GM12878 (cell line): ENCODE measurements around the gene CLEC16A. TPM values are rescaled to one million over a fixed set of nuclear protein-coding genes. Genes with fewer than 3 reads are reported as not detected.

Source experiments
- ATAC-seq: fragments of 200-7000 bp; cut with Tn5 transposase; 3 replicates; pipeline ENCODE4 v1.9.1; 2020; ENCODE audit warnings: mild to moderate bottlenecking, moderate library complexity
- BruUV-seq: library from RNA; stranded (reverse); fragments of 400-500 nt; replicated peaks from 2 replicates; lab custom pipeline; 2021; lab: Mats Ljungman, UMichigan
- CTCF ChIA-PET: fragments of 300-600 bp; sonication (Branson Sonifier 250); formaldehyde crosslinking; extraction: SDS; loops from one replicate; lab custom pipeline; 2021; ENCODE audit warnings: inconsistent platforms; lab: Yijun Ruan, JAX
- POLR2A ChIA-PET: fragments of 350-600 bp; formaldehyde crosslinking; extraction: SDS; loops from one replicate; lab custom pipeline; 2021; ENCODE audit warnings: inconsistent platforms; lab: Charles Lee
- RAD21 ChIA-PET: fragments of 300-600 bp; sonication (Branson Sonifier 250); formaldehyde crosslinking; loops from one replicate; lab custom pipeline; 2023; ENCODE audit warnings: antibody characterized with exemption; ENCODE audit not compliant: unreplicated experiment; lab: Charles Lee
- SMC1A ChIA-PET: fragments of 300-600 bp; sonication (Branson Sonifier 250); formaldehyde crosslinking; loops from one replicate; lab custom pipeline; 2023; ENCODE audit not compliant: unreplicated experiment, uncharacterized antibody; lab: Charles Lee
- DNase-seq: peaks from one replicate; pipeline ENCODE4 v3.0.0-alpha.2; 2011; ENCODE audit warnings: low read depth, low spot score
- FAIRE-seq: peaks from 3 replicates; lab custom pipeline; 2011; peaks lifted over from hg19 to GRCh38; lab: Jason Lieb, UNC
- H2AFZ ChIP-seq: 2 replicates; pipeline ENCODE4 v1.6.0; 2011; ENCODE audit warnings: low read depth, low read length, control low read depth; ENCODE audit not compliant: control insufficient read depth
- H3K27ac ChIP-seq: 2 replicates; pipeline ENCODE4 v1.5.1; 2011; ENCODE audit warnings: control low read depth; ENCODE audit not compliant: control insufficient read depth, insufficient read depth
- H3K27me3 ChIP-seq, 2 experiments: replicated peaks in 1 of 2; 2 replicates each; pipeline versions ENCODE4 v1.6.0 to v1.6.1; 2011; ENCODE audit warnings: low read length in 1 of 2; ENCODE audit not compliant: control insufficient read depth in 2 of 2, insufficient read depth in 2 of 2
- H3K36me3 ChIP-seq, 2 experiments: 2 replicates each; pipeline ENCODE4 v1.5.1; 2011; ENCODE audit warnings: low read length in 1 of 2; ENCODE audit not compliant: control insufficient read depth in 2 of 2, insufficient read depth in 2 of 2
- H3K4me1 ChIP-seq: 2 replicates; pipeline ENCODE4 v1.6.1; 2011; ENCODE audit warnings: mild to moderate bottlenecking, low read length, moderate library complexity, mixed read lengths; ENCODE audit not compliant: control insufficient read depth, insufficient read depth
- H3K4me2 ChIP-seq: 2 replicates; pipeline ENCODE4 v1.6.0; 2011; ENCODE audit warnings: control low read depth; ENCODE audit not compliant: control insufficient read depth, insufficient read depth
- H3K4me3 ChIP-seq: fragments of 200-600 bp; sonication (generic); 2 replicates; pipeline ENCODE4 v1.5.1; 2016
- H3K79me2 ChIP-seq: 2 replicates; pipeline ENCODE4 v1.6.0; 2011; ENCODE audit warnings: low read length; ENCODE audit not compliant: control insufficient read depth, insufficient read depth
- H3K9ac ChIP-seq: 2 replicates; pipeline ENCODE4 v1.8.0; 2011; ENCODE audit warnings: low read length, control low read depth, mixed read lengths; ENCODE audit not compliant: control insufficient read depth, insufficient read depth
- H3K9me3 ChIP-seq: replicated peaks from 3 replicates; pipeline ENCODE4 v1.5.1; 2011; ENCODE audit warnings: mild to moderate bottlenecking, low read length; ENCODE audit not compliant: control insufficient read depth, insufficient read depth
- H4K20me1 ChIP-seq: 2 replicates; pipeline ENCODE4 v1.6.0; 2011; ENCODE audit not compliant: control insufficient read depth, insufficient read depth
- CHD2 ChIP-seq: IDR thresholded peaks from 2 replicates; pipeline ENCODE4 v1.6.1; 2011; ENCODE audit warnings: low read depth, low read length, improper control_type of control experiment, borderline replicate concordance
- FOXK2 ChIP-seq: fragments of 450-650 bp; IDR thresholded peaks from 2 replicates; pipeline ENCODE4 v1.6.1; 2017; ENCODE audit warnings: mild to moderate bottlenecking, moderate library complexity
- NFYB ChIP-seq: IDR thresholded peaks from 2 replicates; pipeline ENCODE4 v1.6.1; 2011; ENCODE audit warnings: low read depth, mild to moderate bottlenecking, low read length, improper control_type of control experiment, moderate library complexity; ENCODE audit not compliant: insufficient read depth
- SREBF1 ChIP-seq: IDR thresholded peaks from 2 replicates; pipeline ENCODE4 v1.6.1; 2012; ENCODE audit warnings: mild to moderate bottlenecking, low read length
- SUZ12 ChIP-seq: fragments of 200-600 bp; sonication (generic); IDR thresholded peaks from one replicate; pipeline ENCODE4 v1.6.1; 2018; ENCODE audit warnings: antibody characterized with exemption, mild to moderate bottlenecking; ENCODE audit not compliant: unreplicated experiment
- TCF12 ChIP-seq: IDR thresholded peaks from 2 replicates; pipeline ENCODE4 v1.6.1; 2011; ENCODE audit warnings: low read depth, mild to moderate bottlenecking, low read length
- WGBS: methylation state at CpG from one replicate; pipeline ENCODE4 v1.1.6; 2016; ENCODE audit warnings: low lambda C conversion rate; ENCODE audit not compliant: insufficient replicate concordance, insufficient coverage; ENCODE audit errors: missing lambda C conversion rate; 5-methylcytosine and 5-hydroxymethylcytosine counted together
- in situ Hi-C: fragments of 300-500 bp; cut with MboI; formaldehyde crosslinking; loops from 9 replicates; pipeline ENCODE4 v1.14.3; 2018; ENCODE audit warnings: mixed read lengths
- intact Hi-C: fragments of 100-400 bp; cut with micrococcal nuclease; formaldehyde crosslinking; loops from one replicate; pipeline ENCODE4 v1.14.2; 2022; ENCODE audit not compliant: unreplicated experiment
- polyA plus RNA-seq, 11 experiments: library from polyadenylated mRNA; depleted of rRNA in 4 of 11; unstranded in 6 of 11; stranded (reverse) in 5 of 11; fragments of >200 nt; fragmentation: Nextera tagmentation in 4 of 11; fragmentation: Illumina TruSeq in 1 of 11; extraction: Ambion mirVana in 4 of 11; extraction: Trizol in 1 of 11; gene quantifications; 1 replicate in 1 of 11; 2 replicates in 10 of 11; pipeline versions ENCODE4 v1.2.1 to v1.2.3, GENCODE V29; 2011 to 2016; ENCODE audit warnings: inconsistent platforms in 2 of 11, missing spikeins in 2 of 11, low read depth in 1 of 11
- total RNA-seq, 4 experiments: library from RNA; depleted of rRNA in 3 of 4; stranded (reverse); fragments of >200 nt in 3 of 4; fragmentation: Illumina TruSeq in 1 of 4; extraction: Trizol in 1 of 4; gene quantifications; 2 replicates each; pipeline versions ENCODE4 v1.2.1 to v1.2.3, GENCODE V29; 2013 to 2021
- TF ChIP-seq, protein P1 (sequence below): fragments of 450-650 bp; conservative IDR thresholded peaks from 2 replicates; pipeline ENCODE4 v1.6.1; 2017; ENCODE audit warnings: mild to moderate bottlenecking, moderate library complexity
- TF ChIP-seq, protein P2 (sequence below): fragments of 450-650 bp; IDR thresholded peaks from 2 replicates; pipeline ENCODE4 v1.6.1; 2017; ENCODE audit warnings: mild to moderate bottlenecking
- TF ChIP-seq, protein P3 (sequence below): IDR thresholded peaks from 2 replicates; pipeline ENCODE4 v1.6.1; 2012; ENCODE audit warnings: low read depth, low read length, improper control_type of control experiment

Gene CLEC16A
- total and polyA plus RNA-seq, 10 of the 15 experiments (the other 5 are each of a cell fraction or from before 2014, with no cell fraction given): 1.5 to 28.8 (median 19.2) TPM

DNA sequence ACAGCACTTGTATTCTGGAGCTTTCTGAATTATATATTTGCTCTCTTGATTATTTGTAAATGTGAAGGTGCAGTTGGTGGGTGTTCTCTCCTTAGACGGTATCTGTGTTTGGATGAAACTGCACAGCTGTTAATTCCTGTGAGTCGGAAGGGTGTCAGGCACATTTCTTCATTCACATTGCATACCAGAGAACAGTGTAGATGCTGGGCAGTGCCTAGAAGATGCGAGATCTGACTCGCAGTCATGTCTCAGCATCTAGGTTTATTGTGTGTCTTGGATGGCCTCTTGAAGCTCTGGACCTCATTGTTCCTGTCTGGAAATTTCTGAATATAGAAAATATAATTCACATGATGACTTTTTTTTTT, 61.2 kb downstream of the CLEC16A start:
- no peaks in the 10 kb centered on the region for H3K27me3 ChIP-seq
- no peak overlapping the region for H3K4me2 ChIP-seq
- no peak overlapping the region for H3K4me3 ChIP-seq
- no peak overlapping the region for H2AFZ ChIP-seq
- no peaks in the 10 kb centered on the region for H4K20me1 ChIP-seq
- no peak overlapping the region for H3K27ac ChIP-seq
- TF ChIP-seq, protein P1, sequence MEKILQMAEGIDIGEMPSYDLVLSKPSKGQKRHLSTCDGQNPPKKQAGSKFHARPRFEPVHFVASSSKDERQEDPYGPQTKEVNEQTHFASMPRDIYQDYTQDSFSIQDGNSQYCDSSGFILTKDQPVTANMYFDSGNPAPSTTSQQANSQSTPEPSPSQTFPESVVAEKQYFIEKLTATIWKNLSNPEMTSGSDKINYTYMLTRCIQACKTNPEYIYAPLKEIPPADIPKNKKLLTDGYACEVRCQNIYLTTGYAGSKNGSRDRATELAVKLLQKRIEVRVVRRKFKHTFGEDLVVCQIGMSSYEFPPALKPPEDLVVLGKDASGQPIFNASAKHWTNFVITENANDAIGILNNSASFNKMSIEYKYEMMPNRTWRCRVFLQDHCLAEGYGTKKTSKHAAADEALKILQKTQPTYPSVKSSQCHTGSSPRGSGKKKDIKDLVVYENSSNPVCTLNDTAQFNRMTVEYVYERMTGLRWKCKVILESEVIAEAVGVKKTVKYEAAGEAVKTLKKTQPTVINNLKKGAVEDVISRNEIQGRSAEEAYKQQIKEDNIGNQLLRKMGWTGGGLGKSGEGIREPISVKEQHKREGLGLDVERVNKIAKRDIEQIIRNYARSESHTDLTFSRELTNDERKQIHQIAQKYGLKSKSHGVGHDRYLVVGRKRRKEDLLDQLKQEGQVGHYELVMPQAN: no peak
- TF ChIP-seq, protein P2, sequence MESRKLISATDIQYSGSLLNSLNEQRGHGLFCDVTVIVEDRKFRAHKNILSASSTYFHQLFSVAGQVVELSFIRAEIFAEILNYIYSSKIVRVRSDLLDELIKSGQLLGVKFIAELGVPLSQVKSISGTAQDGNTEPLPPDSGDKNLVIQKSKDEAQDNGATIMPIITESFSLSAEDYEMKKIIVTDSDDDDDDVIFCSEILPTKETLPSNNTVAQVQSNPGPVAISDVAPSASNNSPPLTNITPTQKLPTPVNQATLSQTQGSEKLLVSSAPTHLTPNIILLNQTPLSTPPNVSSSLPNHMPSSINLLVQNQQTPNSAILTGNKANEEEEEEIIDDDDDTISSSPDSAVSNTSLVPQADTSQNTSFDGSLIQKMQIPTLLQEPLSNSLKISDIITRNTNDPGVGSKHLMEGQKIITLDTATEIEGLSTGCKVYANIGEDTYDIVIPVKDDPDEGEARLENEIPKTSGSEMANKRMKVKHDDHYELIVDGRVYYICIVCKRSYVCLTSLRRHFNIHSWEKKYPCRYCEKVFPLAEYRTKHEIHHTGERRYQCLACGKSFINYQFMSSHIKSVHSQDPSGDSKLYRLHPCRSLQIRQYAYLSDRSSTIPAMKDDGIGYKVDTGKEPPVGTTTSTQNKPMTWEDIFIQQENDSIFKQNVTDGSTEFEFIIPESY: no peak
- TF ChIP-seq TCF12: no peak
- TF ChIP-seq NFYB: no peak
- TF ChIP-seq, protein P3, sequence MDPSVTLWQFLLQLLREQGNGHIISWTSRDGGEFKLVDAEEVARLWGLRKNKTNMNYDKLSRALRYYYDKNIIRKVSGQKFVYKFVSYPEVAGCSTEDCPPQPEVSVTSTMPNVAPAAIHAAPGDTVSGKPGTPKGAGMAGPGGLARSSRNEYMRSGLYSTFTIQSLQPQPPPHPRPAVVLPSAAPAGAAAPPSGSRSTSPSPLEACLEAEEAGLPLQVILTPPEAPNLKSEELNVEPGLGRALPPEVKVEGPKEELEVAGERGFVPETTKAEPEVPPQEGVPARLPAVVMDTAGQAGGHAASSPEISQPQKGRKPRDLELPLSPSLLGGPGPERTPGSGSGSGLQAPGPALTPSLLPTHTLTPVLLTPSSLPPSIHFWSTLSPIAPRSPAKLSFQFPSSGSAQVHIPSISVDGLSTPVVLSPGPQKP: no peak
- no peak for TF ChIP-seq CHD2
- no peak for TF ChIP-seq SUZ12
- no peak for TF ChIP-seq SREBF1
- TF ChIP-seq FOXK2: no peak
- SMC1A ChIA-PET: interaction anchor here (0.9 kb wide), 1 partner anchor 29 kb away, joined by 3 read pairs; no protein-coding TSS in a partner anchor
- H3K9me3 ChIP-seq: no peaks in the 10 kb centered on the region
- no peak for DNase-seq
- RAD21 ChIA-PET: interaction anchor here (1.0 kb wide), 1 partner anchor 9 kb away, joined by 3 read pairs; no protein-coding TSS in a partner anchor
- H3K9ac ChIP-seq: no peak overlapping the region
- CTCF ChIA-PET: interaction anchor here (1.1 kb wide), 1 partner anchor 253 kb away, joined by 5 read pairs; no protein-coding TSS in a partner anchor
- in situ Hi-C loops: no loop called here
- H3K36me3 ChIP-seq: peaks cover 14 to 16% of the 10 kb centered on the region in 2 experiments
- WGBS: 82% methylated on average over 4 of the region's 4 CpGs
- ATAC-seq: no peak
- TSS peak; percentile 1 for BruUV-seq
- POLR2A ChIA-PET: no interaction called here
- no peaks in the 10 kb centered on the region for H3K4me1 ChIP-seq
- no peaks in the 10 kb centered on the region for H3K79me2 ChIP-seq
- intact Hi-C loops: no loop called here
- FAIRE-seq: no peak
